GM23338 (cell line): ENCODE data around the gene NVL. TPM values are rescaled to one million over a fixed set of nuclear protein-coding genes. Genes with fewer than 3 reads are reported as not detected.

ENCODE experiments used
- ATAC-seq: fragments of 200-7000 bp; cut with Tn5 transposase; 3 replicates; pipeline ENCODE4 v1.9.1; 2020
- DNase-seq: peaks from one replicate; pipeline ENCODE4 v3.0.0-alpha.2; 2015; ENCODE audit warnings: low spot score
- H2AFZ ChIP-seq: fragments of 200-600 bp; sonication (generic); 2 replicates; pipeline ENCODE4 v1.8.0; 2016; ENCODE audit warnings: antibody characterized with exemption, mild to moderate bottlenecking, moderate library complexity
- H3F3A ChIP-seq: fragments of 200-600 bp; sonication (generic); replicated peaks from 2 replicates; pipeline ENCODE4 v1.8.0; 2017; ENCODE audit warnings: antibody characterized with exemption, mixed run types, low read depth
- H3K27ac ChIP-seq: fragments of 200-600 bp; sonication (generic); 2 replicates; pipeline ENCODE4 v1.6.1; 2016; ENCODE audit warnings: low read depth
- H3K27me3 ChIP-seq: fragments of 200-600 bp; sonication (generic); 2 replicates; pipeline ENCODE4 v1.8.0; 2016; ENCODE audit warnings: mild to moderate bottlenecking, mixed run types, moderate library complexity; ENCODE audit not compliant: insufficient read depth
- H3K36me3 ChIP-seq: fragments of 200-600 bp; sonication (generic); 2 replicates; pipeline ENCODE4 v1.8.0; 2016; ENCODE audit warnings: mild to moderate bottlenecking; ENCODE audit not compliant: insufficient read depth
- H3K4me1 ChIP-seq: fragments of 200-600 bp; sonication (generic); 2 replicates; pipeline ENCODE4 v1.8.0; 2016; ENCODE audit warnings: mild to moderate bottlenecking, moderate library complexity; ENCODE audit not compliant: insufficient read depth
- H3K4me2 ChIP-seq: fragments of 200-600 bp; sonication (generic); 2 replicates; pipeline ENCODE4 v1.7.1; 2017; ENCODE audit warnings: mixed run types
- H3K4me3 ChIP-seq: fragments of 200-600 bp; sonication (generic); 2 replicates; pipeline ENCODE4 v1.6.1; 2016; ENCODE audit warnings: mixed run types
- H3K79me2 ChIP-seq: fragments of 200-600 bp; sonication (generic); replicated peaks from 2 replicates; pipeline ENCODE4 v1.8.0; 2017; ENCODE audit warnings: mild to moderate bottlenecking; ENCODE audit not compliant: insufficient read depth
- H3K9me2 ChIP-seq: fragments of 200-600 bp; sonication (generic); 2 replicates; pipeline ENCODE4 v1.8.0; 2017; ENCODE audit not compliant: insufficient read depth
- H4K20me1 ChIP-seq: fragments of 200-600 bp; sonication (generic); replicated peaks from 2 replicates; pipeline ENCODE4 v1.8.0; 2017; ENCODE audit warnings: mild to moderate bottlenecking; ENCODE audit not compliant: insufficient read depth
- H3K27ac Mint-ChIP-seq: 2 replicates; pipeline ENCODE4 v1.8.0; 2020; ENCODE audit warnings: inconsistent platforms, mild to moderate bottlenecking, moderate library complexity, mixed read lengths
- H3K27me3 Mint-ChIP-seq: 3 replicates; pipeline ENCODE4 v1.8.0; 2022; ENCODE audit warnings: low read depth, mild to moderate bottlenecking, moderate library complexity, mixed read lengths, inconsistent platforms; ENCODE audit not compliant: insufficient read depth, poor library complexity
- H3K36me3 Mint-ChIP-seq: 3 replicates; pipeline ENCODE4 v1.8.0; 2021; ENCODE audit warnings: low read depth, mild to moderate bottlenecking, inconsistent platforms, moderate library complexity, mixed read lengths
- H3K4me1 Mint-ChIP-seq: 3 replicates; pipeline ENCODE4 v1.8.0; 2020; ENCODE audit warnings: mild to moderate bottlenecking, inconsistent platforms, mixed read lengths
- H3K4me3 Mint-ChIP-seq: 3 replicates; pipeline ENCODE4 v1.8.0; 2021; ENCODE audit warnings: moderate library complexity, mild to moderate bottlenecking, inconsistent platforms, mixed read lengths
- H3K9me3 Mint-ChIP-seq: 3 replicates; pipeline ENCODE4 v1.8.0; 2020; ENCODE audit warnings: moderate library complexity, mild to moderate bottlenecking, inconsistent platforms, mixed read lengths
- CREB1 ChIP-seq: fragments of 250-450 bp; sonication (Bioruptor Pico); IDR thresholded peaks from 2 replicates; pipeline ENCODE4 v1.5.0; 2020; ENCODE audit warnings: low read depth, mild to moderate bottlenecking, moderate library complexity
- EZH2phosphoT487 ChIP-seq: fragments of 200-600 bp; sonication (generic); IDR thresholded peaks from one replicate; pipeline ENCODE4 v1.8.1; 2018; ENCODE audit warnings: antibody characterized with exemption; ENCODE audit not compliant: unreplicated experiment
- NANOG ChIP-seq: IDR thresholded peaks from 2 replicates; pipeline ENCODE4 v1.6.1; 2016; ENCODE audit warnings: antibody characterized with exemption, borderline replicate concordance
- POLR2AphosphoS5 ChIP-seq: IDR thresholded peaks from 2 replicates; pipeline ENCODE4 v1.6.1; 2016; ENCODE audit warnings: antibody characterized with exemption, low read depth
- ZNF114 ChIP-seq: fragments of 250-450 bp; sonication (Bioruptor Pico); IDR thresholded peaks from 2 replicates; pipeline ENCODE4 v1.5.0; 2020; ENCODE audit warnings: mild to moderate bottlenecking, moderate library complexity
- ZNF331 ChIP-seq: fragments of 250-450 bp; sonication (Bioruptor Pico); IDR thresholded peaks from 2 replicates; pipeline ENCODE4 v1.5.0; 2020; ENCODE audit warnings: low read depth, mild to moderate bottlenecking, moderate library complexity
- ZNF462 ChIP-seq: fragments of 250-450 bp; sonication (Bioruptor Pico); IDR thresholded peaks from 2 replicates; pipeline ENCODE4 v1.5.0; 2020; ENCODE audit warnings: mild to moderate bottlenecking, moderate library complexity
- polyA plus RNA-seq: library from polyadenylated mRNA; unstranded; fragments of >200 nt; fragmentation: Nextera tagmentation; extraction: Ambion mirVana; gene quantifications from 2 replicates; pipeline ENCODE4 v1.2.1, GENCODE V29; 2016
- total RNA-seq: library from RNA; depleted of rRNA; stranded (reverse); fragments of >200 nt; shearing (Covaris generic); gene quantifications from 2 replicates; pipeline ENCODE4 v1.2.3, GENCODE V29; 2014
- TF ChIP-seq, protein P1 (sequence below), 2 experiments: fragments of 200-600 bp in 1 of 2; sonication (generic) in 1 of 2; conservative IDR thresholded peaks; 2 replicates each; pipeline versions ENCODE4 v1.5.1 to v1.6.1; 2016 to 2017; ENCODE audit warnings: antibody characterized with exemption in 2 of 2, low read depth in 2 of 2, mild to moderate bottlenecking in 2 of 2, moderate library complexity in 1 of 2

Gene NVL
- total and polyA plus RNA-seq, 2 experiments from 2014 or later, result 44.4 to 71.7 TPM

- H3K27ac Mint-ChIP-seq, result peak overlapping the region; percentile 96
- peak; percentile 82 for ATAC-seq
These were observed 126.5 kb downstream of the NVL start for GRCh38 chr1:224203243-224204016.

More at GRCh38 chr1:224203243-224204016, 126.5 kb downstream of the NVL start:
- no peaks in the 10 kb centered on the region; the same call in 2 of the 3 replicates for H3K36me3 Mint-ChIP-seq
- H3K9me3 Mint-ChIP-seq, result no peaks in the 10 kb centered on the region
- Histone ChIP-seq H4K20me1 (no peaks in the 10 kb centered on the region), H3K79me2 (no peaks in the 10 kb centered on the region), H3K27ac (peak overlapping the region; percentile 65; the same call in 1 of the 2 replicates), H3K9me2 (no peaks in the 10 kb centered on the region), H3F3A (no peaks in the 10 kb centered on the region), H3K4me3 (no peak overlapping the region), H3K4me2 (peak overlapping the region; percentile 30; the same call in 1 of the 2 replicates), H3K4me1 (peaks cover 19% of the 10 kb centered on the region), H3K36me3 (no peaks in the 10 kb centered on the region), H2AFZ (peak overlapping the region; percentile 40; the same call in 1 of the 2 replicates), H3K27me3 (no peaks in the 10 kb centered on the region)
- TF ChIP-seq ZNF331 (CRISPR knock-in tag), result no peak
- no peak for TF ChIP-seq ZNF462 (CRISPR knock-in tag)
- no peak for TF ChIP-seq ZNF114
- no peak for TF ChIP-seq NANOG
- TF ChIP-seq POLR2AphosphoS5, result no peak
- TF ChIP-seq, protein P1, sequence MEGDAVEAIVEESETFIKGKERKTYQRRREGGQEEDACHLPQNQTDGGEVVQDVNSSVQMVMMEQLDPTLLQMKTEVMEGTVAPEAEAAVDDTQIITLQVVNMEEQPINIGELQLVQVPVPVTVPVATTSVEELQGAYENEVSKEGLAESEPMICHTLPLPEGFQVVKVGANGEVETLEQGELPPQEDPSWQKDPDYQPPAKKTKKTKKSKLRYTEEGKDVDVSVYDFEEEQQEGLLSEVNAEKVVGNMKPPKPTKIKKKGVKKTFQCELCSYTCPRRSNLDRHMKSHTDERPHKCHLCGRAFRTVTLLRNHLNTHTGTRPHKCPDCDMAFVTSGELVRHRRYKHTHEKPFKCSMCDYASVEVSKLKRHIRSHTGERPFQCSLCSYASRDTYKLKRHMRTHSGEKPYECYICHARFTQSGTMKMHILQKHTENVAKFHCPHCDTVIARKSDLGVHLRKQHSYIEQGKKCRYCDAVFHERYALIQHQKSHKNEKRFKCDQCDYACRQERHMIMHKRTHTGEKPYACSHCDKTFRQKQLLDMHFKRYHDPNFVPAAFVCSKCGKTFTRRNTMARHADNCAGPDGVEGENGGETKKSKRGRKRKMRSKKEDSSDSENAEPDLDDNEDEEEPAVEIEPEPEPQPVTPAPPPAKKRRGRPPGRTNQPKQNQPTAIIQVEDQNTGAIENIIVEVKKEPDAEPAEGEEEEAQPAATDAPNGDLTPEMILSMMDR (conservative IDR thresholded peaks at IDR 0.05; ENCODE audit: low read depth in 2 of 2), result no peak
- TF ChIP-seq EZH2phosphoT487, result no peak
- TF ChIP-seq CREB1 (CRISPR knock-in tag), result no peak
- peaks cover 5% of the 10 kb centered on the region for H3K27me3 Mint-ChIP-seq
- DNase-seq, result peak; percentile 77
- peaks cover 26% of the 10 kb centered on the region for H3K4me1 Mint-ChIP-seq
- peak overlapping the region; percentile 48; the same call in 2 of the 3 replicates for H3K4me3 Mint-ChIP-seq
